ENCODE results near the gene WDR31. TPM values are rescaled to one million over a fixed set of nuclear protein-coding genes. Genes with fewer than 3 reads are reported as not detected.
A peak's percentile ranks its signal among the peaks of the same experiment; 100 is the strongest.
"Not testable (repeated sequence)": the region's sequence is repeated elsewhere in the genome, so short reads cannot be mapped to it uniquely, and the experiment has no call there.

Gene WDR31
- total RNA-seq, 1 donor from 2014 or later: 0.83 TPM

DNA sequence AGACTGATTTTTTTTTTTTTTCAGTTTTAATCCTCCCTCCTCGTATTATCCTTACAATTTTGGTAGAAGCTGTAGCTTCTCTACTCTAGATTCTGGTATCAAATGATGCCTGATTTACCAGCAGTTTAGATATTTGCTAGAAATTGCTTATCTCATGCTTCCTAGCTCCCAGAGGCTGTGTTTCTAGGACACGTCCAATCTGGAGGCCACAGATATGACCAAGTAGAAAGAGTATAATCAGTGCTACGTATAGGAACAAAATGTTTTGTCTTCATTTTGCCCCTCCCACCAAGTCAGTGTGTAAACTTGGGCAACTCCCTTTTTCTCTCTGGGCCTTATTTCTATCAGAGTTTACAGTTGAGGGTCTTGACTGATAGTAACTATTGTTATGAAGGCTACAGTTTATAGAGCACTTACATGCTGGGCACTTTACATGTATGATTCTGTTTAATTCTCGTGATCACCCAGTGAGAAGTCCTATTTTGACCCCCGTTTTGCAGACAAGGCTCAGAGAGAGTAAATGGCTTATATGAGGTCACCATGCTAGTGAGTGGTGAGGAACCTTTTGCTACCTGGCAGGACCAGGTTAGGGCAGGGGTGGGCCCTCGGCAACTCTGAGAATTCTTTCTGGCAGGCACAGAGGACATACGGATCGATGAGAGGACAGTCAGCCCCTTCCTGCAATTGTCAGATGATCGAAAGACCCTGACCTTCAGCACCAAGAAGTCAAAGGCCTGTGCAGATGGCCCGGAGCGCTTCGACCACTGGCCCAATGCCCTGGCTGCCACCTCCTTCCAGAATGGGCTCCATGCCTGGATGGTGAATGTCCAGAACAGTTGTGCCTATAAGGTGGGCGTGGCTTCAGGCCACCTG is 29.1 kb upstream of the WDR31 start:
- DNase-seq (ENCODE audit: low read depth): peak; percentile 58

DNA sequence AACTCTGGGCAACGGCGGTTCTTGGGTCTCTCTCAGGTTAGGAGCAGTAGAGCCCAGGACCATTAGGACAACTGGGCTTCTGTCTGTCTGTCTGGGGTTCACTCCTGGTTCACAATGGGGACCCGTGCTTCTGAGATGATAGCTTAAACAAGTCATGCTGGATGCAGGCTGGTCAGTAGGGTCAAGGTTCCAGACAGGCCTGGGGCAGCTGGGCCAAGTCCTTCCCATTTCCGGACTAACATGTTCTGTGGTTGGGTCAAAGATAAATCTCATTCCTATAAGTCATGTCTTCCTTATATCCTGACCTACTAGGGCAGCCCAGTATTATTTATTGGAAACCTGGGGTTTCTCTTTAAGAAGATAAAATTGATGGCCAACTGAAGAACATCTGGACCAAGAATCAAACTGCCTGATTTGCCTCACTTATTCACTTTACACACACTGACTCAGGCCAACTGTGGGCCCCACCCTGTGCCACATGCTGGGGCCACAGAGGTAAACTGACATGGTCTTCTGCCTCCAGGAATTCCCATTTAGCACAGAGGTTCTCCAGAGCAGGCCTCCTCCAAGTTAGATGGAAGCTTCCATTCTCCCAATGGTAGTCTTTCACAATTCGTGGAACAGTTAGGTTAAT is 28.4 kb upstream of the WDR31 start:
- no peak for DNase-seq (ENCODE audit: low read depth)

DNA sequence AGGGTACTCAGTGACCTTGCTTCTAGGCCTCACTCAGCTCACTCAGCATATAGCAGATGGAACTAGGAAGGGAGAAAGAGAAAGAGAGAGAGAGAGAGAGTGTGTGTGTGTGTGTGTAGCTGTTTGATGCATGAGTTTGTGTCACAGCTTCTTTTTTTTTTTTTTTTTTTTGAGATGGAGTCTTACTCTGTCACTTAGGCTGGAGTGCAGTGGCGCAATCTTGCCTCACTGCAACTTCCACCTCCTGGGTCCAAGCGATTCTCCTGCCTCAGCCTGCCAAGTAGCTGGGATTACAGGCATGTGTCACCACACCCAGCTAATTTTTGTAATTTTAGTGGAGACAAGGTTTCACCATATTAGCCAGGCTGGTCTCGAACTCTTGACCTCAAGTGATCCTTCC is 25.6 kb upstream of the WDR31 start:
- DNase-seq (ENCODE audit: low read depth): not testable (repeated sequence)

DNA sequence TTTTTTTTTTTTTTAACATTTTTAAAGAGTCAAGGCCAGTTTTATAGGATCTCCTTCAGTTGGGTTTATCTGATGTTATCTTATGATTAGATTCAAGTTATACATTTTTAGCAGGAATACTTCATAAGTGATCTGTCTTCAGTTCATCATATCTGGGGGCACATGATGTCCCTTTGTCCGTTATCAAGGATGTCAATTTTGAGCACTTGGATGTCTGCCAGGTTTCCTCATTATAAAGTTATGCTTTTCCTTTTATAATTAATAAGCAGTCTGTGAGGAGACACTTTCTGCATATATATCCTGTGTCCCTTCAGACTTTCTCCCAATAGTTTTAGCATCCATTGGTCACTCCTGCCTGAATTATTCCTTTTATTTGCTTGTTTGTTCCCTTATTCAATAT is 24.9 kb upstream of the WDR31 start:
- no peak for DNase-seq (ENCODE audit: low read depth)

DNA sequence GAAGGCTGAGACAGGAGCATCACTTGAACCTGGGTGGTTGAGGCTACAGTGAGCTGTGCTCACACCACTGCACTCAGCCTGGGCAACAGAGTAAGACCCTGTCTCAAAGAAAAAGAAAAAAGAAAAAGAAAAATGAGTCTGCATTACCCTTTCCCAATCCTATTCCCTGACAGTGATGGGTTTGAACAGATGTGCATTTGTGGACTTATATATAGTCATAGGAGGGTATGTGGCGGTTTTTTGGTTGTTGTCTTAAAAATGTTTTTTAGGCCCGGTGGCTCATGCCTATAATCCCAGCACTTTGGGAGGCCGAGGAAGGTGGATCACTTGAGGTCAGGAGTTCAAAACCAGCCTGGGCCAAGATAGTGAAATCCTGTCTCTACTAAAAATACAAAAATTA is 23.3 kb upstream of the WDR31 start:
- peak; percentile 40 for DNase-seq (ENCODE audit: low read depth)

DNA sequence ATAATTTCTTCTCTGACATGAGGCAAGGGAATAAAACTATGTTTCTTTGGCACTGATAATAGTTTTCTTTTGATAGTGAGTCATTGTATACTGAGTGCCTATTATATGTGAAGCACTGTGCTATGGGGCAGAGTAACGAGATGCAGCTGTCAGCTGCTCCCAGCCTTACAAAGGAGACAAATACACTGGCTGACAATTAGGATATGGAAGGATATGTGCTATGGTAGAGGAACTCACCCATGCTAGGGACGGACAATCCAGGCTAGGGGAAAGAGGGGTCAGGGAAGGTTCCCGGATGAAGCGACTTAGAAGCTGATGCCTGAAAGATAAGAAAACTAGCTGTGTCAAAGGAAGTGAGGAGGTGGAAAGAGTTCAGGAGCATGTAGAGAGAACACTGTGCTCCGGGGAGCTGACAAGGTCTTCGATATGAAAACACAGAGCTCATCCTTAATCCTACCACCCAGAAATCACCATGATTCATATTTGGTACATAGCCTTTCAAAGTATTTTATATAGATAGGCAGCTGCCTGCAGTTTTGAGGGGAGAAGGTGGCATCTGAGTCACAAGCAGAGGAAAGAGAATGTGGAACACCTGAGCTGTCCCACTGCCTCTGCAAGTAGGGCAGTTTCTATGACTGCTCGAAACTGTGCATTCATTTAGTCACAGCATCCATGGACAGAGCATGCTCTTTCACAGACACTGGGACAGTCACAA is 21.4 kb upstream of the WDR31 start:
- no peak for DNase-seq (ENCODE audit: low read depth)

DNA sequence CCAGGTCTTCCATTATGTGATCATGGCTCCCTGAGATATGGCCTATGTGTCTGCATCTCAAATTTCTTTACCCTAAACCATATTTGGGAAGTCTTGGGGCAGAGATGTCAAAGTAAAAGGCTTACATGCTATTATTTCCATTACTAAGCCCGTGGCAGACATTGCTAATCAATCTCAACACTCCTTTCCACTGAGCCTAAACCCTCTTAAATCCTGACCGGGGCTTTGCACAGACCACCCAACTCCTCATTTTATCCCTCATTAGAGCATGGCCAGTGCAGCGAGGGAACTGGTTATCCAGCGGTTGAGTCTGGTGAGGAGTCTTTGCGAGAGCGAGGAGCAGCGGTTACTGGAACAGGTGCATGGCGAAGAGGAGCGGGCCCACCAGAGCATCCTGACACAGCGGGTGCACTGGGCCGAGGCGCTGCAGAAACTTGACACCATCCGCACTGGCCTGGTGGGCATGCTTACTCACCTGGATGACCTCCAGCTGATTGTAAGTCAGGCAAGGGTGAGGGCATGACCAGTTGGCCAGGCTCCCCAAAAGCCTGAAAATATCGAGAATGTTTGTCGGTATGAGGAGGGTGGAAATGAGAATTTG is 20.3 kb upstream of the WDR31 start:
- DNase-seq (ENCODE audit: low read depth): no peak

DNA sequence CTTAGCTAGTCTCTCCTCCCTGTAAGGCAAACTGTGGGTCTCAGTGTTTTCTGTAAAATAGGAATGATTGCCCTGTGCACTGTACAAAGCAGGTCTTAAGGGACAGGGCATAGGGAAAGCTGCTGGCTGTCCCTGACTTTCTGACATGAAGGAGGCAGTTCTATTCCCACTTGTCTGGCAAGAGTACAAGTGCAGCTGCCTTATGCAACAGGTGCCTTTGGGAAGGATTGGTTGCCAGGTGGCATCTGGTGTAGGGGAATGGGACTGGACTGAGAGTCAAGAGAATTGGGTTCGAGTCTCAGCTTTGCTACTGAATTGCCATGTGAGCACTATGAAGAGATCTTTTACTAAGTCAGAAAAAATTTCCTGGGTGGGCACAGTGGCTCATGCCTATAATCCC is 19.3 kb upstream of the WDR31 start:
- DNase-seq (ENCODE audit: low read depth): peak; percentile 89

DNA sequence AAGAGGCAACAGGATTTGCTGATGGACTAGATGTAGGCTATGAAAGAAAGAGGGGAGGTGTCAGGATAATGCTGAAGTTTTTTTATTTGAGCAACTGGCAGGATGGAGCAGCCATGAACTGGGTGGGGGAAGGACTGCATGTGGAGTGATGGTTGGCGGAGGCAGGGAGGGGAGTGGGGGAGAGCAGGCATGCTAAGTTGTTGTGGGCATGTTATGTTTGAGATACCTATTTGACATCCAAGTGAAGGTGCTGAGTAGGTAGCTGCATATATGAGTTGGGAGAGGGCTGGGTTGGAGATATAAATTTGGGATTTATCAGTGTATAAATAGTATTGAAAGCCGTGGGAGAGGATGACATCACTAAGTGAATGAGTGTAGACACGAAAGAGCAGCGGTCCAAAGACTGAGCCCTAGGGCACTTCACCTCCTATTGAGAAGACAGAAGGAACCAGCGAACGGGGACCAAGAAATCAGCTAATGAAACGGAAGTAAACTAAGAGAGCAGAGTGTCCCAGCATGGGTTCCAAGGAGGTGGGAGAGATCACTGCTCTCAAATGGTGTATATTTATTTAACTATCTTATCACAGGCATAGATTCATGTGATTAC is 16.7 kb upstream of the WDR31 start:
- DNase-seq (ENCODE audit: low read depth): no peak

DNA sequence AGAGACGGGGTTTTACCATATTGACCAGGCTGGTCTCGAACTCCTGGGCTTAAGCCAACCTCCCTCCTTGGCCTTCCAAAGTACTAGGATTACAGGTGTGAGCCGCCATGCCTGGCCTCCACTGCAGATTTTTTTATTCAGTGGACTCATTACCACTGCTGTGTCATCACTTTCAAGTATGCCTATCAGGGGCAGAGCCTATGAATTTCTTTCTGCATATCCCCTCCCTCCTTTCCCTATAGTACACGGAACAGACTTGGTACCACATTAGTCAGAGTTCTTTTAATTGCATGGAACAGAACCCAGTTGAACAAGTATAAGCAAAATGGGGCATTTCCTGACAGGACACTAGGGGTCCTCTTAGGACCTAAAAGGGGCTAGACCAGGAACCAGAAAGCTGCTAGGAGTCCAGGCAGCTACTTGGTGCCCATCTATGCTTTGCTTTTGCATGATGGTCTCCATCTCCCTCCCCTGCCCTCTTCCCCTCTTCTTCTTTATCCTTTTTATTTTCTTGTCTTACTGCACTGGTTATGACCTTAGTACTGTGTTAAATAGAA is 15.0 kb upstream of the WDR31 start:
- no peak for DNase-seq (ENCODE audit: low read depth)

DNA sequence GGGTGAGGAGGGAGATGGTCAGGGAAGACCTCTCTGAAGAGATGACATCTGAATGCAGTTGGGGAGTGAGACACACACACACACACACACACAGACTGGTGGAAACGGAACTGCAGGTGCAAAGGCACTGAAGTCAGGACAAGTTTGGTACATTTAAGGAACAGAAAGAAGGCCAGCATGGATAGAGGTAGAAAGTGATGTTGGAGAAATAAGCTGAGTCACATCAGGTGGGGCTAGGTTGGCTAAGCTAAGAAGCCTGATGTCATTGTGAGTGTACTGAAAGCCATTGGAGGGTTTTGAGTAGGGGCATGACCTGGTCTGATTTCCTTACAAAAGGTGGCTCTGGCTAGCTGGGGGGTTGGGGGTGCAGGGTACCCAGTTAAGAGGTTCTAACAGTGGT is 12.3 kb upstream of the WDR31 start:
- DNase-seq (ENCODE audit: low read depth): no peak

DNA sequence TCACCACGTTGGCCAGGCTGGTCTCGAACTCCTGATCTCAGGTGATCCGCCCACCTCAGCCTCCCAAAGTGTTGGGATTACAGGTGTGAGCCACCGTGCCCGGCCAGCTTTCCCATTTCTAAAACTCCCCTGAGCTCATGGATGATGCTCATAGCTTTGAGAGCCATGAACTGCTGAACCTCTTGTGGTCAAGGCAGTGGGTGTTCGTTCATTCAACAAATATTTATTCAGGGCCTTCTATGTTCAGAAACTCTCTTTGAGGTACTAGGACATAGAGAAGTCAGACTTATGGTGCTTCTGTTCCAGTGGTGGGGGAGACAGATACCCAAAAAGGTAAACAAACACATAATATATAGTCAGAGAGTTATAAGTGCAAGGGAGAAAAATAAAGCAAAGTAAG is 11.9 kb upstream of the WDR31 start:
- DNase-seq (ENCODE audit: low read depth): no peak

DNA sequence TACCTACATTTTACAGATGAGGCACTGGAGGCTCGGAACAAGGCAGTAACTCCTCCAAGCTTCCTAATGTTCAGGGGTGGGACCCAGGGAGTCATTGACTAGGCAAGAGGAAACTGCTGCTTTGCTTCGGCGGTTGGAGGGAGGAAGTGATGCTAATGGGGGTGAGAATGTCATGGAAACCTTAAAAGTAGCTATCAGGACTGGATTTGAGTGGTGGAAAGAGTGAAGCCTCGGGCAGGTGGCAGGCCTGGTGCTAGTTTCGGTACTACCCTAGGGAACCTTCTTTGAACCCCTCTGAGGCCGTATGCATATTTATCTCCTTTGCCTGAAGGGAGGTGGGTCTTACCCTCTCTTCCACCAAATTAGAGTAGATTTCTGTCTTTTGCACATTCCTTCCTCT is 10.9 kb upstream of the WDR31 start:
- no peak for DNase-seq (ENCODE audit: low read depth)

DNA sequence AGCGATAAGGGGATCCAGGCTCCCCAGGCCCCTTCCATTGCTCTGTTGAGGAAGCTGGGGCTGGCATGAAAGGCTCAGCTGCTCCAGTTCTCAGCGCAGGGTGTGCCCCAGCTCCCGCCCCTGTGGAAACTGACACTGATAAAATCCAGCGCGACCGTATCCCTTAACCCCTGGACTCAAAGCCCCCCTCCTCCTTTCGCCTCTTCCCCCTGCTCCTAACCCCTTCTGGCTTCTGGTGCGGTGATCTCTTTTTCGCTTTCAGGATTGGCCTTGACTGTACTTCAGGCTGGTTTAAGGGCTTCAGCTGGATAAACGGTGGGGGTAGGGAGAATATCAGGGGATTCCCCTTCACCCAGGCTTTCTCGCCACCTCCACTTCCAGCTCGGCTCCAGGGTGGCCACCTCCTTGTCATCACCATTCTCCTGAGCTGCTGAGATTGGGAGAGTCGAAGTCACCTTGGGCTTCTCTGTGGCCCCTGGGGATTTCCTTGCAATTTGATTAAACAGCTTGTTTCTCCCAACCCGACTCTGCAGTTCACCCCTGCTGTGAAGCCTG is 10.1 kb upstream of the WDR31 start:
- DNase-seq (ENCODE audit: low read depth): no peak

DNA sequence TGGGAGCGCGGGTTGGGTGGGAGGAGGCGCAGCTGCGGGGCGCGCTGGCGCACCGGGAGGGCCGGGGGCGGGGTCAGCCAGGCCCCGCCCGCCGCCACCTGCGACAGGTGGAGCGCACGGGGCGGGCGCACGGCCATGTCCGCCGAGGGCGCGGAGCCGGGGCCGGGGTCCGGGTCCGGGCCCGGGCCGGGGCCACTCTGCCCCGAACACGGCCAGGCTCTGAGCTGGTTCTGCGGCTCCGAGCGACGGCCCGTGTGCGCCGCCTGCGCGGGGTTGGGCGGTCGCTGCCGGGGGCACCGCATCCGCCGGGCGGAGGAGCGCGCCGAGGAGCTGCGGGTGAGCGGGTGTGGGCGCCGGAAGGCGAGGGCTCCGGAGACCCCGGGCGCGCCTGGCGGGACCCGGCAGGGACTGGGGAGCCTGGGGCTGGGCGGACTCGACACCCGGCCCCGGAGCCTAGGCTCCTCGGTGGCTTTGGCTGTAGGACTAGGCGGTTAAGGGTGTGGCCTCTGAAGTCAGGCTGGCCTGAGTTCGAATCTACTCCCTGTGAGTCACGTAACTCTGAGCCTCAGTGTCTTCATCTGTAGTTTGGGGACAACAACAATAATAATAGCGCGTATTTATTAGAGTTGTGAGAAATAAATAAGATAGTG is 9.5 kb upstream of the WDR31 start, which contains the start of gene BSPRY:
Gene BSPRY, plus strand, starts transcription at position 97 of the 650 bp plus-strand sequence. Its CDS starts 39 bp downstream, at position 136.
- no peak for DNase-seq (ENCODE audit: low read depth)

DNA sequence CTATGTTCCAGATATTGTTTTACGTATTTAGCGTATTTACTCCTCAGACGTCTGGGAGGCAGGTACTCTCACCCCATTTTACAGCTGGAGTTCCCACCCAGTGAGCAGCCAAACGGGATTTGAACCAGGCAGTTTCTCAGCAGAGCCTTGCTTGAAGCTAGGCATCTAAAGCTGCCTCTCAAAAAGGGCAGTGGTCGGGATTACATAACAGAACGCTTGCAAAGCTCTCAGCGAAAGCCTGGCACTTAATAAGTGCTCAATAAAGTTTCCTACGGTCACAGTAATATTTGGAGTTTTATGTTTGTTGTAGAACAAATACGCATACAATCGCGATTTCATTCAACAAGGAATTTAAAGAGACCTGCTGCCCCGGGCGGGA is 9.0 kb upstream of the WDR31 start:
- no peak for DNase-seq (ENCODE audit: low read depth)

DNA sequence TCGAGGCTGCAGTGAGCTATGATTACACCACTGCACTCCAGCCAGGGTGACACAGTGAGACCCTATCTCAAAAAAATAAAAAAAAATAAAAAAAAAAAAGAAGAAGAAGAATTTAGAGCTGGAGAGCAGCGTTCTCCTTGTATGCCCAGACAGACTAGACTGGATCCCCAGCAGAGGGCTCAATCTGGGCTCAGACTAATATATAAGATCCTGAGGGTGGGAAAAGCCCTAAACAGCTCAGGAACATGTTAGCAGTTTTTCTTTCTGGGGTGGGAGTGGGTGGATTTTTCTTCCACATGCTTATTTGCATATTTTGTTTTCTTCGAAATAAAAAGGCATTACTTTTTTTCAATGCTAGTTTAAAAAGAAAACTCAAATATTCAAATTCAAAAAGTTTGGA is 8.4 kb upstream of the WDR31 start:
- no peak for DNase-seq (ENCODE audit: low read depth)

DNA sequence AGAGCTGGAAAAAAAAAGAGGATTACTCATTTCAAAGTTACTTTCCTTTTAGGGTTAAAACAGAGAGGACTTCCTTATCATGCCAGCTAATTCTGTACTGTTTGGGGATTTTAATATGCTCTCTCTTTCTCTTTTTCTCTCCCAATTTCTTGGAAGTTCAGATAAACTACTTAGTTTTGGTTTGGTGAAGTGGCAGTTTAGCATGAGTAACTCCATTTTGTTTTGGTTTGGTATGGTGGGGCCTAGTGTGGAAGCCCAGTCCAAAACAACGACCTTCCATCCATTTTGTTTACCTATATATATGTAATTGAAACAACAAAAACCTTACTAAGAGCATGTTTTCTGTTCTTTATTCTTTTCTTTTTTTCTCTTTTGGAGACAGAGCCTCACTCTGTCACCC is 5.6 kb upstream of the WDR31 start:
- no peak for DNase-seq (ENCODE audit: low read depth)

DNA sequence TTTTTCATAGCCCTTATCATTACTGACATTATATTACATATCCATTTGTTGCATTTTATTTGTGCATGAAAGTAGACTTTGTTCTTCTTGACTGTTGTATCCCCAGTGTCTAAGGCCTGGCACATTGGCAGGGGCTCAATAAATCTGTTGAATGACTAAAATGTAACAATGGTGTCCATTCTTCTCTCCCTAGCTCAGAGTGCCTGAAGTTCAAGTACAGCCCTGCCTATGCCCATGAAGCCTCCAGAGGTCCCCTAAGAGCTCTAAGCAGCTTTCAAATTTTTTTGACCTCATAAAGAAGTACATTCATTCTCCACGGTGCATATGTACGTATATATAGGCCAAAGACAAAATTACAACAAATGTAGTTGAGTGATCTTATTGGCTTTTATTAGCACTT is 5.1 kb upstream of the WDR31 start:
- DNase-seq (ENCODE audit: low read depth): no peak

DNA sequence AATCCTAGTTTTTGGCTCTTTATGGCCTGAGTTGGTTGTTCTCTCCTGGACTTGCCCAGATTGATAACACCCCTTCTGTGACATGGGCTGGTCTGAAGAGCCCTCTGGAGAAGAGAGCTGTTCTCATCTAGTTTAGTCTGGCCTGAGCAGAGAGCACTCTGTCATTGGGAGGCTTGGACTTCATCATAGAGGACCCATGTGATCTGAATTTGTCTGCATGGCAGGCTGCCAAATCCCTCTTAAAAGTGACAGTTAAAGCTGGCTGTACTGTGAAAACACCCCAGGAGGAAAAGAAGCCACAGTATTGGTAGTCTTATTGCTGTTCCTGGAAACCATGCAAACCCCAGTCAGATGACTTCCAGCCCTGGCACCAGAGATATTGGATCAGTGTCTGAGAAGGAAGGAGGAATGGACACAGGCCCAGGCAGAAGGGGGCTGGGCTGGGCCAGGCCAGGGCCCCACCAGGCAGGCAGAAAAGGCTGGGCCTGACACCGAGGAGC is 3.7 kb upstream of the WDR31 start:
- DNase-seq (ENCODE audit: low read depth): peak; percentile 63

All from myocyte (in vitro differentiated cells).